CD4-positive, CD25-positive, alpha-beta regulatory T cell (primary cell): ENCODE results near the gene RSPH10B2. TPM values are rescaled to one million over a fixed set of nuclear protein-coding genes. Genes with fewer than 3 reads are reported as not detected.
"Not testable (repeated sequence)": the region's sequence is repeated elsewhere in the genome, so short reads cannot be mapped to it uniquely, and the experiment has no call there.

ENCODE experiments used
- ATAC-seq, 2 donors: fragments of 150-1000 bp; cut with Tn5 transposase; one replicate each; pipeline ENCODE4 v1.10.0; 2021; ENCODE audit warnings: low read depth in 2 of 2, moderate number of reproducible peaks in 2 of 2, moderate library complexity in 1 of 2
- DNase-seq, 3 donors: peaks; one replicate each; pipeline versions ENCODE4 v3.0.0 to v3.0.0-alpha.2; 2012 to 2022; ENCODE audit warnings: mixed read lengths in 1 of 3
- H3K27ac ChIP-seq: one replicate; pipeline ENCODE4 v1.7.0; 2013; ENCODE audit warnings: mild to moderate bottlenecking, low read length; ENCODE audit not compliant: insufficient read depth, poor library complexity, severe bottlenecking
- H3K27me3 ChIP-seq: one replicate; pipeline ENCODE4 v1.7.0; 2013; ENCODE audit warnings: low read length; ENCODE audit not compliant: control insufficient read depth, insufficient read depth
- H3K36me3 ChIP-seq: one replicate; pipeline ENCODE4 v1.7.0; 2013; ENCODE audit warnings: mild to moderate bottlenecking, low read length, moderate library complexity; ENCODE audit not compliant: control insufficient read depth, insufficient read depth
- H3K4me1 ChIP-seq: 2 replicates; pipeline ENCODE4 v1.7.0; 2013; ENCODE audit warnings: mild to moderate bottlenecking, low read length; ENCODE audit not compliant: insufficient read depth, control insufficient read depth, poor library complexity, severe bottlenecking
- H3K4me3 ChIP-seq: one replicate; pipeline ENCODE4 v1.7.0; 2013; ENCODE audit warnings: low read depth, mild to moderate bottlenecking, low read length, moderate library complexity
- H3K9me3 ChIP-seq, 2 experiments: 1 replicate in 1 of 2; 2 replicates in 1 of 2; pipeline ENCODE4 v1.7.0; 2013; ENCODE audit warnings: low read length in 2 of 2, mild to moderate bottlenecking in 1 of 2, moderate library complexity in 1 of 2; ENCODE audit not compliant: control insufficient read depth in 2 of 2
- H3K27ac Mint-ChIP-seq, 3 donors: one replicate each; pipeline ENCODE4 v1.8.0; 2020 to 2022; ENCODE audit warnings: mild to moderate bottlenecking in 3 of 3, mixed read lengths in 3 of 3, moderate library complexity in 2 of 3
- H3K27me3 Mint-ChIP-seq: one replicate; pipeline ENCODE4 v1.8.0; 2022; ENCODE audit warnings: mild to moderate bottlenecking, mixed read lengths
- H3K36me3 Mint-ChIP-seq: one replicate; pipeline ENCODE4 v1.8.0; 2020; ENCODE audit warnings: mixed read lengths
- H3K4me1 Mint-ChIP-seq, 4 donors: one replicate each; pipeline ENCODE4 v1.8.0; 2020 to 2022; ENCODE audit warnings: mixed read lengths in 4 of 4, mild to moderate bottlenecking in 1 of 4
- H3K4me3 Mint-ChIP-seq, 4 donors: one replicate each; pipeline ENCODE4 v1.8.0; 2020 to 2022; ENCODE audit warnings: mild to moderate bottlenecking in 4 of 4, mixed read lengths in 4 of 4, moderate library complexity in 3 of 4
- H3K9me3 Mint-ChIP-seq, 7 donors: one replicate each; pipeline ENCODE4 v1.8.0; 2020 to 2022; ENCODE audit warnings: mixed read lengths in 7 of 7, mild to moderate bottlenecking in 3 of 7, moderate library complexity in 2 of 7
- polyA plus RNA-seq, 4 donors: library from polyadenylated mRNA; unstranded; fragments of 300-500 nt; fragmentation: Illumina TruSeq; gene quantifications; one replicate each; pipeline ENCODE4 v1.2.3, GENCODE V29; 2021
- total RNA-seq: library from RNA; stranded (reverse); gene quantifications from one replicate; pipeline ENCODE4 v1.2.3, GENCODE V29; 2022

The RSPH10B2 gene
- total and polyA plus RNA-seq, 5 donors from 2014 or later: 0.39 TPM; not detected in 4

DNA sequence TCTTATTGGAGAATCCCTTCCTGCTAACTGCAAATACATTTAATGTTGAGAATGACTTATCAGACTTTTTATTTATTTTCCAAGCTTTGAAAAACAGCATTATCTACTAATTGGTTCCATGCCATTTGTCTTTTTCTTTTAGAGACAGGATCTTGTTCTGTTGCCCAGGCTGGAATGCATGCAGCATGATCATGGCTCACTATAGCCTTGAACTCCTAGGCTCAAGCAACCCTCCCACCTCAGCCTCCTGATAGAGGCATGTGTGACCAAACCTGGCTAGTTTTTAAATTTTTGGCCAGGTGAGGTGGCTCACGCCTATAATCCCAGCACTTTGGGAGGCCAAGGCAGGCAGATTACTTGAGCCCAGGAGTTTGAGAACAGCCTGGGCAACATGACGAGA is 59.1 kb downstream of the RSPH10B2 start:
- not testable (repeated sequence) for H3K27ac Mint-ChIP-seq, ATAC-seq, H3K4me3 ChIP-seq, H3K9me3 ChIP-seq, H3K27me3 ChIP-seq, H3K9me3 Mint-ChIP-seq, H3K36me3 ChIP-seq, H3K27me3 Mint-ChIP-seq, H3K4me3 Mint-ChIP-seq, DNase-seq, H3K4me1 ChIP-seq, H3K27ac ChIP-seq, H3K4me1 Mint-ChIP-seq
- peaks cover 11% of the 10 kb centered on the region for H3K36me3 Mint-ChIP-seq

DNA sequence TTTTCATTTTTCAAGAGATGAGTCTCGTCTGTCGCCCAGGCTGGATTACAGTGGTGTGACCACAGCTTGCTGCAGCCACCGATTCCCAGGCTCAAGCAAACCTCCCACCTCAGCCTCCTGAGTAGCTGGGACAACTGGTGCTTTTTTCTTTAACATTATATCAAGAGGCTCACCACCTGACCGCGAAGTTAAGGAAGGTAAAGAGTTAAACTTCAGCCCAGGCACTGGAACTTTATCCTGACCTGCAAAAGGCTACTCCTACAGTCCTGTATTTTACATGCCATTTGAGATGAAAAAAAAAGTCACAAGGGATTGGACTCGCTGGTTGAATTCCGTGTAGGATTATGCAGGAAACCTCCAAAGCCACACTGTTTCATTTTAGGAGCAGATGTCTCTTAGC is 61.6 kb downstream of the RSPH10B2 start:
- peaks cover 18% of the 10 kb centered on the region for H3K36me3 Mint-ChIP-seq
- H3K9me3 ChIP-seq, H3K27ac Mint-ChIP-seq, H3K27me3 ChIP-seq, H3K4me1 ChIP-seq, H3K27me3 Mint-ChIP-seq, ATAC-seq, H3K4me1 Mint-ChIP-seq, H3K9me3 Mint-ChIP-seq, H3K4me3 Mint-ChIP-seq, H3K4me3 ChIP-seq, DNase-seq, H3K27ac ChIP-seq: not testable (repeated sequence)
- peaks cover 14% of the 10 kb centered on the region for H3K36me3 ChIP-seq

DNA sequence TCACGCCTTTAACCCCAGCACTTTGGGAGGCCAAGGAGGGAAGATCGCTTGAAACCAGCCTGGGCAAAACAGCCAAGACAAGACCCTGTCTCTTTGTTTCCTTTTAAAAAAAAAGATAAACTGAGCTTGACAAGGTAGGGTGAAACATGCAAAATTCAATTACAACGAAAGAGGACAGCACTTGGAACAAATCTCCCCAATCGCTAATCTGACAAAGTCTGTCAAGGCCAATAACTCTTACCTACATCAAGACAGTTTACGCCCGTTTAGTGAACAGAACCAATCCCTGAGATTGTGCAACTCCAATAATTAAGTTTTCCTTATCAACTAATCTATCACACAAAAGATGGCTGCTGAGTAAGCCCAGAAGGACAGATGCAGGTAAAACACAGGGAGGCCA is 67.7 kb downstream of the RSPH10B2 start:
- peak overlapping the region in 2 of 4 donors; percentile 25 to 85 for H3K4me3 Mint-ChIP-seq
- H3K27me3 ChIP-seq: not testable (repeated sequence)

DNA sequence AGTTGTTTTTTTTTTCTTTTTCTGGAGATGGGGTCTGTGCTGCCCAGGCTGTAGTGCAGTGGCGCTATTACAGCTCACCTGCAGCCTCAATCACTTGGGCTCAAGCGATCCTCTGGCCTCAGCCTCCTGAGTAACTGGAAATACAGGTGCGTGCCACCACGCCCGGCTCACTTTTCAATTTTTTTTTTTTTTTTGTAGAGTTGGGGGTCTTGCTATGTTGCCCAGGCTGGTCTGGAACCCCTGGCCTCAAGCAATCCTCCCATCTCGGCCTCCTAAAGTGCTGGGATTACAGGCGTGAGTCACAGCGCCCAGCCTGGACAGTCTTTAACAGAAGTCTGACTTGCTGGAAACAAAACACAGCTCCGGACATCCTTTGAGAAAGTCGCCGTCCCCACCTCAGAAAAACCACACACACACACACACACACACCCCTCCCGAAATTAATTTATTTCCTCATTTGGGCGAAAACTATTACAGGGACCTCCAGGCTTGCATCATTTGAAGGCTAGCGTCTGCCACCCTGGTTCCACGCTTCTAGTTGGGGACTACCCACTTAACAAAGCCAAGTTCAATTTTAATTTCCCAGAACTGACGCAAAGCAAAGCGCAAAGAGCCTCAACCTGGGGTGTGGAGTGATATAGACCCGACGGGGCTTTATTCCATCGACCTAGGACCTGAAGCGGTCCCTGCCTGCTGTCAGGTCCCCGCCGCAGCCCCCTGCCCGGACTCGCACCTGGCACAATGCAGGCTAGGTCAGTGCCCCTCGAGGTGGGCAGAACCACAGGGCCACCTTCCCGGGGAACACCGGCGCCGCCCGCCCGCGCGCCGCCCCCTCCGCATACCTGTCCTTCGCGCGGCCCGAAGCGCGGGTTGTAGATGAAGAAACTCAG is 71.6 kb downstream of the RSPH10B2 start:
- Mint-ChIP-seq H3K4me3 (peak overlapping the region in 3 of 4 donors; percentile 83 to 96 (median 86)), H3K27ac (peak overlapping the region in 2 of 3 donors; percentile 81 to 96), H3K27me3 (peaks cover 12% of the 10 kb centered on the region), H3K4me1 (peaks cover 0 to 13% (median 5%) of the 10 kb centered on the region in 4 donors)
- not testable (repeated sequence) for H3K27me3 ChIP-seq, H3K9me3 ChIP-seq, H3K36me3 Mint-ChIP-seq, H3K4me1 ChIP-seq, DNase-seq, H3K9me3 Mint-ChIP-seq, H3K36me3 ChIP-seq
- H3K4me3 ChIP-seq: peak overlapping the region; percentile 43
- peak overlapping the region; percentile 63 for H3K27ac ChIP-seq
- ATAC-seq: peak; percentile 40 to 58

More for the DNA sequence above, 67.7 kb downstream of the RSPH10B2 start:
- not testable (repeated sequence) for ATAC-seq, H3K27ac ChIP-seq, H3K27ac Mint-ChIP-seq, H3K9me3 Mint-ChIP-seq, H3K4me3 ChIP-seq, H3K4me1 ChIP-seq, H3K27me3 Mint-ChIP-seq, DNase-seq, H3K36me3 Mint-ChIP-seq, H3K9me3 ChIP-seq
- peaks cover 23% of the 10 kb centered on the region for H3K36me3 ChIP-seq
- peaks cover 0 to 11% (median 5%) of the 10 kb centered on the region in 4 donors for H3K4me1 Mint-ChIP-seq

DNA sequence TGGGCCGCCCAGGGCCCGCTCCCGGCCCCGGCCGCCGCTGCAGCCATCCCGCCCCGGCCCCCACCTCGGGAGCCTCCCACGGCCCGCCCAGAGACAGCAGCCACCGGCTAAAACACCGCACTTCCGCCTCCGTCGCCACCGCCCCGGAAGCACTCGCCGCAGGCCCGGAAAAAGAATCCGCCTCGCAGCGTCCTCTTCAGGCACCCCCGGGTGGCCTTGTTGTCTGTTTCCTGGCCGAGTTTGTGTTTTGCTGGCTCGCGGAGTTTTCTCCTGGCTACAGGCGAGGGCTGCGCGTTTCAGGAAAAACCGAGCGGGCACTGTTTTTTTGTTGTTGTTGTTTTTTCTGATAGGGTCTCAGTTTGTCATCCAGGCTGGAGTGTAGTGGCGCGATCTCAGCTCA is 72.2 kb downstream of the RSPH10B2 start, which contains the start of gene CCZ1B:
TSS of gene CCZ1B (minus strand) at position 125 of the 400 bp plus-strand sequence. CDS start at position 47, 78 bp downstream.
- not testable (repeated sequence) for H3K36me3 ChIP-seq, H3K9me3 Mint-ChIP-seq, H3K4me1 ChIP-seq, H3K27me3 ChIP-seq, H3K9me3 ChIP-seq, H3K36me3 Mint-ChIP-seq
- H3K27ac ChIP-seq: peak within 1 kb of the TSS; percentile 63
- ATAC-seq (peak; percentile 93 to 99), DNase-seq (peak; percentile 78 to 91 (median 85))
- Mint-ChIP-seq H3K27me3 (peaks cover 17% of the 10 kb centered on the region), H3K4me1 (peaks cover 0 to 13% (median 5%) of the 10 kb centered on the region in 4 donors), H3K4me3 (peak within 1 kb of the TSS; percentile 95 to 97 (median 96)), H3K27ac (peak within 1 kb of the TSS; percentile 85 to 97 (median 96))
- peak within 1 kb of the TSS; percentile 53 for H3K4me3 ChIP-seq

DNA sequence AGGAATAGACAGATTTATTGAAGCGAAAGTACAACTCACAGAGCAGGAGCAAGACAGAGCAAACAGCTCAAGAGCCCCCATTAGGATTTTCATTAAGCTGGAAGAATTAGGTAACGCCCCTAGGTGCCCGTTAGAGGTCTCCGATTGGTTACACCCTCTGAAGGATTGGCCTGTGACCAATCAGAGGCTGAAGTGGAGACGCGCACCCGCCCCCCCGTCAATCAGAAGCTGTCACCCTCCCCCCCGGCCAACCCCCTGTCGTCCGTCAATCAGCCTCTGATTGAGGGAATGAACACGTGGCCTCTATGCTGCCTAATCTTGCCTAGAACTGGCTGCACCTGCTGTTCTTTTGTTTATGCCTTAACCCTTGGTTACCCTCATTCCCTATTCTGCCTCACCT is 73.3 kb downstream of the RSPH10B2 start:
- ATAC-seq, H3K27ac ChIP-seq, DNase-seq, H3K36me3 ChIP-seq, H3K4me1 ChIP-seq, H3K4me3 ChIP-seq, H3K9me3 Mint-ChIP-seq, H3K9me3 ChIP-seq, H3K36me3 Mint-ChIP-seq, H3K27me3 ChIP-seq, H3K27ac Mint-ChIP-seq: not testable (repeated sequence)
- Mint-ChIP-seq H3K4me1 (peaks cover 0 to 13% (median 5%) of the 10 kb centered on the region in 4 donors), H3K27me3 (peaks cover 20% of the 10 kb centered on the region), H3K4me3 (peak overlapping the region in 3 of 4 donors; percentile 24 to 83 (median 64))

DNA sequence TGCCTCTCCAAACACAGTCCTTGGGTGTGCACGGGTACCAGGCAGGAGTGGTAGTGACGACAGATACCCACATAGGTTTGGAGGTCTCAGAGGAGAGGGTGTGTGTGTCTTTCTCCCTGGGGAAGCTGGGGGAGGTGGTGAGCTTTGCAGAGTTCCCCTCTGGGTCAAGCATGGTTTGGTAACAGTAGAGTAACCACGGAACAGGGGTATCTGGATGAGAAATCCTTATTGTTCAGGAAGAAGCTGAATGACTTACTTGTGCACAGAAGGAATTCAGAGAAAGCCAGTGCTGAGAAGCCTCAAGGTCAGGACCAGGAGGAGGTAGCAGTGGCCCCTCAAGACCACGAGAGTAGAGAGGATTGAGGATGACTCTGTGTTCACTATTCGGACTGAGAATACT is 75.7 kb downstream of the RSPH10B2 start:
- not testable (repeated sequence) for H3K4me3 ChIP-seq, H3K27me3 ChIP-seq, DNase-seq, H3K36me3 Mint-ChIP-seq, ATAC-seq, H3K9me3 Mint-ChIP-seq, H3K36me3 ChIP-seq, H3K9me3 ChIP-seq, H3K27ac Mint-ChIP-seq, H3K27ac ChIP-seq, H3K4me3 Mint-ChIP-seq, H3K4me1 ChIP-seq
- peaks cover 0 to 12% (median 4%) of the 10 kb centered on the region in 4 donors for H3K4me1 Mint-ChIP-seq
- H3K27me3 Mint-ChIP-seq: peaks cover 31% of the 10 kb centered on the region

DNA sequence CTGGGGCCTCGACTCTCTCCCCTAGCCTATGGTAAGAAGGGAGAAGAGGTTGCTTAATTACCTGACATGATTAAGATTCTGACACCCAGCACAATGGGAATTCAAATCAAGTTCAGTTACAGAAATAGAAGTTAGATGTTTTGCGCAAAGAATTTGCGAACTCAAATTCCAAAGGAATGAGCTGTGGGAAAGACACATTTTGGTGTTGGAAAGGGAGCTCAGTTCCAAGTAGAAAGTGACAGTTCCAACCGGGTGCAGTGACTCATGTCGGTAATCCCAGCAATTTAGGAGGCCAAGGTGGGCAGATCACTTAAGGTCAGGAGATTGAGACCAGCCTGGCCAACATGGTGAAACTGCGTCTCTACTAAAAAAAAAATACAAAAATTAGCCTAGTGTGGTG is 76.1 kb downstream of the RSPH10B2 start:
- H3K36me3 Mint-ChIP-seq, H3K4me1 Mint-ChIP-seq, H3K9me3 ChIP-seq, H3K4me3 ChIP-seq, ATAC-seq, H3K36me3 ChIP-seq, H3K9me3 Mint-ChIP-seq, H3K4me3 Mint-ChIP-seq, DNase-seq, H3K27ac ChIP-seq, H3K4me1 ChIP-seq, H3K27me3 ChIP-seq, H3K27ac Mint-ChIP-seq: not testable (repeated sequence)
- peaks cover 35% of the 10 kb centered on the region for H3K27me3 Mint-ChIP-seq
